Measurements from ENCODE around the gene RNU2-63P.
"Not testable (repeated sequence)": the region's sequence is repeated elsewhere in the genome, so short reads cannot be mapped to it uniquely, and the experiment has no call there.

RNU2-63P gene

GRCh38 chr2:87981182-87981581 is 35.2 kb downstream of the RNU2-63P start:
- not testable (repeated sequence) for DNase-seq (ENCODE audit: low spot score)

- not testable (repeated sequence) for DNase-seq (ENCODE audit: low spot score)
These were observed 44.0 kb downstream of the RNU2-63P start for GRCh38 chr2:87972385-87972784.
